ENCODE results near the gene MRPL10. TPM values are rescaled to one million over a fixed set of nuclear protein-coding genes. Genes with fewer than 3 reads are reported as not detected.
A peak's percentile ranks its signal among the peaks of the same experiment; 100 is the strongest.

The MRPL10 gene
- total and polyA plus RNA-seq, 2 experiments from 2014 or later, result 70.0 to 87.1 TPM

DNA sequence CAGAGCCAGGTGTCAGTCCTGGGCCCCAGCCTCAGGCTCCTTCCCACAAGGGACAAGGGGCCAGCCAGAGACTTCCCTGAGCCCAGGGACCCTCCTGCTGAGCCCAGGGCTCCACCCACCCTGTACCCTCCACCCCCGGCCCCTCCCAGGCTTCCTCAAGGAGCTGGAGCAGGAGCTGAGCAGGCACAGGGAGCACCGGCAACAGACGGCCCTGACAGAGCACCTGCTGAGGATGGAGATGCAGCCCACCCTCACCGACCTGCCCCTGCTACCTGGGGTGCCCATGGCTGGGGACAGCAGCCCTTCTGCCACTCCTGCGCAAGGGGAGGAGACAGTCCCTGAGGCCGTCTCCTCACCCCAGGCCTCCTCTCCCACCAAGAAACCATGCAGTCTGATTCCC, 5.3 kb upstream of the MRPL10 start:
- Histone ChIP-seq H3K36me3 (peaks cover 3% of the 10 kb centered on the region), H3K4me1 (ENCODE audit: low read depth) (peaks cover 8% of the 10 kb centered on the region), H3K9me3 (ENCODE audit: low read depth) (no peaks in the 10 kb centered on the region), H3K27ac (no peak overlapping the region), H3K4me3 (no peak overlapping the region), H3K27me3 (no peaks in the 10 kb centered on the region)
- DNase-seq (ENCODE audit: low read depth in 1 of 2, low spot score in 1 of 2), result no peak
- TF ChIP-seq, protein P1, sequence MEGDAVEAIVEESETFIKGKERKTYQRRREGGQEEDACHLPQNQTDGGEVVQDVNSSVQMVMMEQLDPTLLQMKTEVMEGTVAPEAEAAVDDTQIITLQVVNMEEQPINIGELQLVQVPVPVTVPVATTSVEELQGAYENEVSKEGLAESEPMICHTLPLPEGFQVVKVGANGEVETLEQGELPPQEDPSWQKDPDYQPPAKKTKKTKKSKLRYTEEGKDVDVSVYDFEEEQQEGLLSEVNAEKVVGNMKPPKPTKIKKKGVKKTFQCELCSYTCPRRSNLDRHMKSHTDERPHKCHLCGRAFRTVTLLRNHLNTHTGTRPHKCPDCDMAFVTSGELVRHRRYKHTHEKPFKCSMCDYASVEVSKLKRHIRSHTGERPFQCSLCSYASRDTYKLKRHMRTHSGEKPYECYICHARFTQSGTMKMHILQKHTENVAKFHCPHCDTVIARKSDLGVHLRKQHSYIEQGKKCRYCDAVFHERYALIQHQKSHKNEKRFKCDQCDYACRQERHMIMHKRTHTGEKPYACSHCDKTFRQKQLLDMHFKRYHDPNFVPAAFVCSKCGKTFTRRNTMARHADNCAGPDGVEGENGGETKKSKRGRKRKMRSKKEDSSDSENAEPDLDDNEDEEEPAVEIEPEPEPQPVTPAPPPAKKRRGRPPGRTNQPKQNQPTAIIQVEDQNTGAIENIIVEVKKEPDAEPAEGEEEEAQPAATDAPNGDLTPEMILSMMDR (IDR thresholded peaks at IDR 0.05; ENCODE audit: low read depth, low read length), result no peak

DNA sequence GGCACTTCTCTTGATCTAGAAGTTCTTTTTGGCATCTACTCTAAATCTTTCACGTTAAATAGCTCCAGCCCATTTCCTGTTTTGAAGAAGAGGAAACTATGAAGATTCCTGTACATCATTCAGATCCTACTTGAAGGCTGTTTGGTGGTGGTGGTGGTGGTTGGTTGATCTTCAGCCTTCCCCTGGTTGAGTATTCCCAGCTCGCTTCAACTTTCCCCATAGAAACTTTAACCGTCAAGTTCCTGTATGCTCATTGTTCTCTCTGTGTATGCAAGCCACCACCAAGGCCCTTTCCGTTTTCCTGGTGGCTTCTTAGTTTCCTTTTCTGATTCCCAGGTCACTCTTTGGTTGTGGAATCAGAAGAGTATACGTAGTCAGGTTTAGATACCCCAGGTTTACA, 3.4 kb upstream of the MRPL10 start:
- no peak overlapping the region for H3K4me3 ChIP-seq
- no peaks in the 10 kb centered on the region for H3K27me3 ChIP-seq
- peaks cover 3% of the 10 kb centered on the region for H3K36me3 ChIP-seq
- H3K4me1 ChIP-seq (ENCODE audit: low read depth), result peaks cover 5% of the 10 kb centered on the region
- TF ChIP-seq, protein P1 (IDR thresholded peaks at IDR 0.05; ENCODE audit: low read depth, low read length), result no peak
- no peak for DNase-seq (ENCODE audit: low read depth in 1 of 2, low spot score in 1 of 2)
- no peaks in the 10 kb centered on the region for H3K9me3 ChIP-seq (ENCODE audit: low read depth)
- H3K27ac ChIP-seq, result no peak overlapping the region

DNA sequence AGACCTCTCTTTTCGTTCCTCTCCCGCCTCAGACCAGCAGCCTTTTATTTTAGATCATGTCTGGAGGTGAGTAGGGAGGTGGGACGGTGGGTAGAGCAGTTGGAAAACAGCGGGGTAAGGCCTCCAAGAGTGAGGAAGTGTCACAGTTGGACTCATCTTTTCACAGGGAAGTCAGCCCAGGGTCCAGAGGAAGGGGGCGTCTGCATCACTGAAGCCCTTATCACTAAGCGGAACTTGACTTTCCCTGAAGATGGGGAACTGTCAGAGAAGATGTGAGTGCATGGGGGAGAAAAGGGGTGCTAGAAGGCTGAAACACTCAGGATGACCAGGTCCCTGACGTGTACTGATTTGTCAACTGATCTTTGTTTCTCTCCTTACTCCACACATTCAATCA, 590 bp upstream of the MRPL10 start:
- no peaks in the 10 kb centered on the region for H3K9me3 ChIP-seq (ENCODE audit: low read depth)
- TF ChIP-seq, protein P1 (IDR thresholded peaks at IDR 0.05; ENCODE audit: low read depth, low read length), result no peak
- peak overlapping the region; percentile 79 for H3K4me3 ChIP-seq
- H3K4me1 ChIP-seq (ENCODE audit: low read depth), result peaks cover 4% of the 10 kb centered on the region
- peaks cover 14% of the 10 kb centered on the region for H3K36me3 ChIP-seq
- no peak overlapping the region for H3K27ac ChIP-seq
- DNase-seq (ENCODE audit: low read depth in 1 of 2, low spot score in 1 of 2), result no peak
- H3K27me3 ChIP-seq, result no peaks in the 10 kb centered on the region

DNA sequence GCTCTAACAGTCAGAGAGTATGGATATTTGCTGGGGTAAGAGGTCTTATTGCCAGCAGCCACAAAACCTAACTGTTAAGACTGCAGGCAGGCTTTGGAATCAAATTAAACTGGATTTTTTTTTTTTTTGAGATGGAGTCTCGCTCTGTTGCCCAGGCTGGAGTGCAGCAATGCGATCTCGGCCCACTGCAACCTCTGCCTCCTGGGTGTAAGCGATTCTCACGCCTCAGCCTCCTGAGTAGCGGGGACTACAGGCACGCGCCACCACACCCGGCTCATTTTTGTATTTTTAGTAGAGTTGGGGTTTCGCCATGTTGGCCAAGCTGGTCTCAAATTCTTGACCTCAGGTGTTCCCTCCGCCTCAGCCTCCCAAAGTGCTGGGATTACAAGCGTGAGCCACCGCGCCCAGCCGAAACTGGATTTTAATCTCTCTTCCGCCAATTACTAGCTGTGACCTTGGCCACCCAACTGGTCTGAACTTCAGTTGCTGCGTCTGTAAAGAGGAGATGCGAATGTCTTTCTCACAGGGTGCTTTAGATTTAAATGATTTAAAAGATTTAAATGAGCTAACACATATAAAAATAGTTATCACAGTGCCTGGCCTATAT, 842 bp downstream of the MRPL10 start:
- H3K4me1 ChIP-seq (ENCODE audit: low read depth), result peaks cover 4% of the 10 kb centered on the region
- peaks cover 24% of the 10 kb centered on the region for H3K36me3 ChIP-seq
- no peak for DNase-seq (ENCODE audit: low read depth in 1 of 2, low spot score in 1 of 2)
- H3K27ac ChIP-seq, result peak overlapping the region; percentile 52
- no peaks in the 10 kb centered on the region for H3K27me3 ChIP-seq
- peak overlapping the region; percentile 79 for H3K4me3 ChIP-seq
- H3K9me3 ChIP-seq (ENCODE audit: low read depth), result no peaks in the 10 kb centered on the region
- TF ChIP-seq, protein P1 (IDR thresholded peaks at IDR 0.05; ENCODE audit: low read depth, low read length), result no peak

DNA sequence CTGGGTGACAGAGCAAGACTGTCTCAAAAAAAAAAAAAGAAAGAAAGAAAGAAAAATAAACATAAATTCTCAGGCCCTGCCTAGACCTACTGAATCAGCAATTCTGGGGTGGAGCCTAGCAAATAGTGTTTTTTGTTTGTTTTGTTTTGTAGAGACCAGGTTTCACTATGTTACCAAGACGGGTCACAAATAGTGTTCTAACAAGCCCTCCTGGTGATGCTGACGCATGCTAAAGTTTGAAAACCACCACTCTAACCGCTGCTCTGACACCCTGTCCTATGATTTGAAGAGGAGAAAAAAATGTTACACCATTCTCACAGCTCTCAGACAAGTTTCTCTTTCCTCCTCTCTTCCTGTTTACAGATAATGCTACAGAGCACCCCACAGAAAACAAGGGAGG, 1.5 kb downstream of the MRPL10 start:
- Histone ChIP-seq H3K9me3 (ENCODE audit: low read depth) (no peaks in the 10 kb centered on the region), H3K4me3 (no peak overlapping the region), H3K27ac (no peak overlapping the region), H3K36me3 (peaks cover 28% of the 10 kb centered on the region), H3K4me1 (ENCODE audit: low read depth) (peaks cover 4% of the 10 kb centered on the region), H3K27me3 (no peaks in the 10 kb centered on the region)
- DNase-seq (ENCODE audit: low read depth in 1 of 2, low spot score in 1 of 2), result no peak
- TF ChIP-seq, protein P1 (IDR thresholded peaks at IDR 0.05; ENCODE audit: low read depth, low read length), result no peak

Measured in cardiac muscle cell (in vitro differentiated cells and primary cell).